Motor neuron (in vitro differentiated cells): ENCODE measurements around the gene SLC6A13. TPM values are rescaled to one million over a fixed set of nuclear protein-coding genes. Genes with fewer than 3 reads are reported as not detected.
A peak's percentile ranks its signal among the peaks of the same experiment; 100 is the strongest.

Source experiments
- ATAC-seq, 8 experiments: fragments of 200-7000 bp; cut with Tn5 transposase; replicated peaks in 6 of 8; 2 replicates each; pipeline ENCODE4 v1.8.0; 2021; ENCODE audit warnings: mild to moderate bottlenecking in 8 of 8, moderate library complexity in 8 of 8
- H3K27ac ChIP-seq, 2 donors: fragments of 250-450 bp; sonication (Bioruptor Pico); 2 replicates each; pipeline ENCODE4 v1.9.0; 2021; ENCODE audit warnings: antibody characterized with exemption in 2 of 2, mild to moderate bottlenecking in 2 of 2, moderate library complexity in 1 of 2
- H3K4me1 ChIP-seq, 2 donors: fragments of 250-450 bp; sonication (Bioruptor Pico); replicated peaks in 1 of 2; 2 replicates each; pipeline ENCODE4 v1.6.1; 2021; ENCODE audit warnings: antibody characterized with exemption in 2 of 2, mild to moderate bottlenecking in 2 of 2, moderate library complexity in 1 of 2
- H3K4me3 ChIP-seq, 5 donors: fragments of 250-450 bp; sonication (Bioruptor Pico); 2 replicates each; pipeline ENCODE4 v1.9.0; 2021; ENCODE audit warnings: antibody characterized with exemption in 5 of 5, mild to moderate bottlenecking in 5 of 5, moderate library complexity in 4 of 5
- WGBS, 10 experiments: fragments of 450-650 bp; shearing (Covaris generic); methylation state at CpG; one replicate each; pipeline ENCODE4 v1.0.0; 2022; 5-methylcytosine and 5-hydroxymethylcytosine counted together
- in situ Hi-C, 9 experiments: fragments of 400-800 bp; cut with MboI; loops; one replicate each; pipeline ENCODE4 v1.15.0; 2021; ENCODE audit warnings: low sequenced_read_pairs in 9 of 9, low pct_unique_long_range_greater_than_20kb in 2 of 9; ENCODE audit not compliant: unreplicated experiment in 9 of 9
- total RNA-seq, 8 experiments: library from RNA; unstranded; fragments of 300-600 nt; gene quantifications; 2 replicates each; pipeline versions ENCODE4 v1.2.3 to v1.2.4, GENCODE V29; 2022

Gene SLC6A13
- total RNA-seq, 8 experiments from 2014 or later, result 0.38 to 34.6 (median 0.93) TPM

DNA sequence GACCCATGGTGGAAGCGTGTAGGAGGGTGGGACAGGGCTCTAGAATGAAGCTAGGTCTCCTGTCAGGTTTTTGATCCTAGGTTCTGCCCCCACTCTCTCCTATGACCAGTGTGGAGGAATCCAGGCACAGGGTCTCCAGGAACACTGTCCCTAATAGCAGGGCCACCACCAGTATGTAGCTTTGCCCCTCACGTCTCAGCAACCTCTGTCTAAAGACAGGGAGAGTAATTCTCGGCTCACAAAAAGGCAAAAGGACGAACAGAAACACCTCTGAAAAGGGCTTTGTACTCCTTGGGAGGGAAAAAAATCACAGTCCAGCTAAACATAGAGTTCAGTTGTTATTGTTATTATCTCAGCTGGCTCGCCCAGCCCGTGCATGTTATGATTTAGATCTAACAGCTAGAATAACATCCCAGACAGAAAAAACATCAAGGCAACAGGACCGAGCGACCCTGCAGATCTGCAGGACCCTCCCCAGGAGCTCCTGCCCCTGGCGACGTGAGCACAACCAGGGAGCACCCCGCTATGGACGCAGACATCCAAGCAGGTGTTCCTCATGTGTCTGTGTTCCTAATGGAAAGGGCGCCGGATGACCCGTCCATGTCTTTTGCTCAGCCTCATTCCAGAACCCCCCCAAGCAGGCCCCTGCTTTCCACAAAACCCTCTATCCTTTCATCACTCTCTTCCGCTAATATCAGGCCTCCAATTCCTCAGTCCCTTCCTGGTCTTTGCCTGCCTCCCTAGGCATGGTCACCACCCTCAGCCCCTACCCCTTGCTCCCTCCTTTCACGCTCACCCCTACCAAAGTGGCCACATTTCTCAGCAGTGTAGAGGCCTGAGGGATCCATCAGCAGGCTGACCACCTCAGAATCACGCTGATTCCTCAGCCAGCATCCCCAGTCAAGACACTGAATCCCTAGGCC, 34.5 kb downstream of the SLC6A13 start:
- 14 to 95% (median 79%) methylated on average over 2 to 10 of the region's 18 CpGs; no CpG with 5 or more reads in 3 of the 10 experiments for WGBS, 10 experiments
- no peak overlapping the region for H3K27ac ChIP-seq
- no peak for ATAC-seq
- H3K4me3 ChIP-seq, result no peak overlapping the region
- in situ Hi-C loops, result no loop called here
- peaks cover 0 to 2% of the 10 kb centered on the region in 2 donors for H3K4me1 ChIP-seq

GRCh38 chr12:227286-227915, 35.2 kb downstream of the SLC6A13 start:
- no peak overlapping the region for H3K27ac ChIP-seq
- in situ Hi-C loops, result no loop called here
- WGBS, 10 experiments, result 20 to 80% (median 80%) methylated on average over 1 to 3 of the region's 7 CpGs; no CpG with 5 or more reads in 6 of the 10 experiments
- ATAC-seq, result no peak
- no peak overlapping the region for H3K4me3 ChIP-seq
- no peaks in the 10 kb centered on the region for H3K4me1 ChIP-seq

DNA sequence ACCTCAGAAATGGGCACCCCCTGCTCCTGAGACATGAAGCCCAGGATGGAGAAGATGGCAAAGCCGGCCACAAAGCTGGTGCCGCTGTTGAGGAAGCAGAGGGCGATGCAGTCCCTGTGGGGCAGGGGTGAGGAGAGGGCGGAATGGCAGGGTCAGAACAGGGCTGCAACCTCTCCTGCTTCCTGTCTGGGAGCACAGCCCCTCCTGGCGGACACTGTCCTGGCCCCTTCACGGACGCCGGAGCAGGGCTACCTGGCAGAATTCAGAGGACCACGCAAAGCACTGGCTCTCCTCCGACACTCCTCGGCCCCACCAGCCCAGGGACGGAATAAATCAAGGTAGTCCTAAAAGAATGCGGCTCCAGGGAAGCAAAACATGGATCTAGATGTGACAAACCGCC, 36.2 kb downstream of the SLC6A13 start:
- no peaks in the 10 kb centered on the region for H3K4me1 ChIP-seq
- ATAC-seq, result no peak
- H3K4me3 ChIP-seq, result no peak overlapping the region
- 95% methylated on average over 3 of the region's 14 CpGs; no CpG with 5 or more reads in 9 of the 10 experiments for WGBS, 10 experiments
- in situ Hi-C loops, result no loop called here
- no peak overlapping the region for H3K27ac ChIP-seq

DNA sequence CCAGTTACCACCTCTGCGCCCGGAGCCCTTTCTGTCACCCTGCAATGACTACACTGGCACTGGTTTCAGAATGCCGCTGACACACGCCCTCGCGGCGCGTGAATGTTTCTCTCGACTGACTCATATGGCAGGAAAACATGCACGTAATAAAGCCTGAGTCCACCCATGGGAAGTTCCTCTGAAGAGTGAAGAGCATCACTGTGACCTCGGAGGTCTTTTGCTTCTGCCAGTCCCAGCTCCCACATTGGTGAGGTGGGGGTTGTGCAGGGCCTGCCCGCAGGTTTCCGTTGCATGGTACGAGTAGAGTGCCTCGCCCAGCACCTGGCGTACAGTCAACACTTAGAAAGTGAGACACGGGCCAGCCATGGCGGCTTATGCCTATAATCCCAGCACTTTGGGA, 37.6 kb downstream of the SLC6A13 start:
- 70 to 100% (median 80%) methylated on average over 2 to 15 of the region's 18 CpGs; no CpG with 5 or more reads in 4 of the 10 experiments for WGBS, 10 experiments
- Histone ChIP-seq H3K4me1 (peaks cover 0 to 5% of the 10 kb centered on the region in 2 donors), H3K4me3 (no peak overlapping the region), H3K27ac (no peak overlapping the region)
- no peak for ATAC-seq
- in situ Hi-C loops, result no loop called here

DNA sequence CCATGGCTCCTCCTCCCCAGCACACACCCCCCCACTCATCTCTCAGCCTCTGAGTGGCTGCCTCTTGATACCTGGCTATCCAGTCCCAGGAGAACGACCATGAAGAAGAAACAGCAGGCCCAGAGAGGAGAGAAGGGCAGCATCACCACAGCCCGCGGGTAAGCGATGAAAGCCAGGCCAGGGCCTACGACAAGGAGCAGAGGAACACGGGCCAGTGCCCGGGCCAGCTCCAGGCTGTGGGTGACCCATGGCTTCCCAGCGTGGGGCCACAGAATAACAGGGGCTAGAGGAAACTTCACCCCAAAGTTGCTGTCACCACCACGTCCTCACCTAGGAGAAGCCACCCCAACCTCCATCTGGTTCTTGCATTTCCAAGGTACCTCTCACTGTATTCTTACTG, 38.3 kb downstream of the SLC6A13 start:
- Histone ChIP-seq H3K4me3 (no peak overlapping the region), H3K27ac (no peak overlapping the region), H3K4me1 (peaks cover 0 to 5% of the 10 kb centered on the region in 2 donors)
- no peak for ATAC-seq
- in situ Hi-C loops, result no loop called here
- WGBS, 10 experiments, result 67 to 100% (median 81%) methylated on average over 1 to 3 of the region's 9 CpGs; no CpG with 5 or more reads in 2 of the 10 experiments

- H3K4me1 ChIP-seq, result peaks cover 0 to 5% of the 10 kb centered on the region in 2 donors
- no peak for ATAC-seq
- H3K4me3 ChIP-seq, result no peak overlapping the region
- in situ Hi-C loops, result no loop called here
- WGBS, 10 experiments, result 3 to 67% (median 60%) methylated on average over 1 to 4 of the region's 11 CpGs; no CpG with 5 or more reads in 7 of the 10 experiments
- H3K27ac ChIP-seq, result no peak overlapping the region
Observed at GRCh38 chr12:223841-224240, 38.8 kb downstream of the SLC6A13 start.

DNA sequence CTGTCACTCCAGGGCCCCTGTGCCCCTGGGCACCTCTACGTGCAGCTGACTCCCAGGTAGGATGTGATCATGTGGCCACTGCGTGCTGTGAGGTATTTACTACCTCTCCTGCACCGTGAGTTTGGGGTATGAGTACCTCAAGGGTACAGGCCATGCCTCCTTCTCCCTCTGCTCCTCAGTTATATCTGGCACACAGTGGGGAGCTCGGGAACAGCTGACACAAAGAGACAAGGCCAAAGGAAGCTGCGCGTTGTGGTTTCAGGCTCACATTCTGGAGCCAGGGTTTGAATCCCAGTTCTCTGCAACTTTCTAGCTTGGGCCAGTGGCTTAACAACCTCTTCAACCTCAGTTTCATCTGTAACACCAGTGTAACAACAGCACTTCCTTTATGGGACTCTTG, 40.9 kb downstream of the SLC6A13 start:
- H3K27ac ChIP-seq, result no peak overlapping the region
- peaks cover 0 to 5% of the 10 kb centered on the region in 2 donors for H3K4me1 ChIP-seq
- no peak overlapping the region for H3K4me3 ChIP-seq
- no peak for ATAC-seq
- in situ Hi-C loops, result no loop called here
- 30 to 83% (median 63%) methylated on average over 1 to 3 of the region's 6 CpGs; no CpG with 5 or more reads in 4 of the 10 experiments for WGBS, 10 experiments

GRCh38 chr12:220946-221550, 41.6 kb downstream of the SLC6A13 start:
- WGBS, 10 experiments, result 40 to 100% (median 80%) methylated on average over 1 to 3 of the region's 19 CpGs; no CpG with 5 or more reads in 6 of the 10 experiments
- Histone ChIP-seq H3K27ac (no peak overlapping the region), H3K4me3 (no peak overlapping the region), H3K4me1 (peaks cover 0 to 5% of the 10 kb centered on the region in 2 donors)
- ATAC-seq, result peak in 1 of 8 experiments; percentile 12
- in situ Hi-C loops, result no loop called here

GRCh38 chr12:220491-220890, 42.1 kb downstream of the SLC6A13 start:
- no peak overlapping the region for H3K4me3 ChIP-seq
- ATAC-seq, result peak in 1 of 8 experiments; percentile 15
- in situ Hi-C loops, result no loop called here

GRCh38 chr12:219891-220352, 42.7 kb downstream of the SLC6A13 start:
- ATAC-seq, result peak; percentile 70 to 99 (median 85)
- 34 to 80% methylated on average over 1 to 3 of the region's 17 CpGs; no CpG with 5 or more reads in 8 of the 10 experiments for WGBS, 10 experiments
- in situ Hi-C loops, result no loop called here
- no peak overlapping the region for H3K4me3 ChIP-seq
- H3K4me1 ChIP-seq, result peaks cover 0 to 5% of the 10 kb centered on the region in 2 donors
- no peak overlapping the region for H3K27ac ChIP-seq

More at GRCh38 chr12:220491-220890, 42.1 kb downstream of the SLC6A13 start:
- Histone ChIP-seq H3K27ac (no peak overlapping the region), H3K4me1 (peaks cover 0 to 5% of the 10 kb centered on the region in 2 donors)
- WGBS, 10 experiments, result no CpG with 5 or more reads among the region's 6 CpGs

DNA sequence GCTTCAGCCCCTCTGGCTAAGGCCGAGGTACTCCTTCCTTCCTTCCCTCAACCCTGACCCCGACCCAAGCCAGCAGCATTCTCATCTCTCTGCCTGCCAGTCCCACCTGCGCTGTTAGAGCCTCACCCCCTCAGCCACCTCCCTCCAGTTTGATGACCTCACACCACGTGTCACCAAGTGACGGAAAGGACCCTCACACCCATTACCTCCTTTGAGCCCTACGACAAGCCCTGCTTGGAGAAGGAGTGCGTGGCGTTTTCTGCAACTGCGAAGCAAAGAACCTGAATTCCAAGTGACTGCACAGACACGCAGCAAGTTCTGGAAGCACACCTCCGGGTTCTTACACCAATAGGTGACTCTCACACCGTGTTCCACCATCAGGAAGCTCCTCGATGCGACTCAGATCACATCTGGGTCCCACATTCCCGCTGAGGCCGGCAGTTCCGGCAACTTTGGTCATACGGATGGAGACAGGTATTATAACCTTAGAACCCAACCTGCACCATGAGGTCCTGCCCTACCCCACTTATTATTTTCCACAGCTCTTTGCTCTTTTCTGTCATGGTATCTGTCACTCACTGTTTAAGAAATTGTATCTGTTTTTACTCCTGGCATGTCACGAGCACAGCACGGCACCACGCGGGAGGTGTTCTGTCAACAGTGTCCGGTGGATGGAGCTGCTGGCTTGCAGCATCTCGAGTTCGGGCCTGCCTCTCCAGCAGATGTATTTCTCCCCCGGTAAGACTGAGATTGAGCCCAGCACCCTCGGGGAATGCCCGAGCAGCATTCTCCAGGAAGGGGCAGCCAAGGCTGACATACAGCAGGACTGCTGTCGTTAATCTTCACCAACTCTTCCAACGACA, 43.7 kb downstream of the SLC6A13 start:
- in situ Hi-C loops, result no loop called here
- ATAC-seq, result peak in 2 of 8 experiments; percentile 23 to 24
- peaks cover 0 to 5% of the 10 kb centered on the region in 2 donors for H3K4me1 ChIP-seq
- H3K27ac ChIP-seq, result no peak overlapping the region
- H3K4me3 ChIP-seq, result no peak overlapping the region
- 30 to 92% (median 81%) methylated on average over 1 to 16 of the region's 30 CpGs; no CpG with 5 or more reads in 2 of the 10 experiments for WGBS, 10 experiments

DNA sequence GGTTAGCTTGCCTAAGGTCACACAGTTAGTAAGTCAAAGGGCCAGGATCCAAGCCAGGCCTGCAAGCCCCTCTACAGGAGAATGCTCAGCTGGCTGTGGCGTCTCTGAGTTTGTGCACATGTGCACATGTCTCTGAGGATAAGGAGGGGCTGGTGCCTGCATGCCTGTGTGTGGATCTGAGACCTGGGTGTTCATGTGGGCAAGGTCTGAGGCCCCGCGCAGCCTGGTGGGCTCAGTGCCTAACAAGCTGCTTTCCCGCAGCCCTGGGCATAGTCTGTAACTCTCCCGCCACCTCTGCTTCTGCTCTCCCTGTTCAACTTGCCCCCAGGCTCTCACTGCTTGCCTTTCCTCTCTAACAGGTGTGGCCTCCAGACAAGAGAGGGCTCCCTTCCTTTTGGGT, 44.4 kb downstream of the SLC6A13 start:
- no peak for ATAC-seq
- Histone ChIP-seq H3K4me1 (peaks cover 0 to 5% of the 10 kb centered on the region in 2 donors), H3K27ac (no peak overlapping the region), H3K4me3 (no peak overlapping the region)
- 78 to 100% (median 90%) methylated on average over 1 of the region's 5 CpGs; no CpG with 5 or more reads in 6 of the 10 experiments for WGBS, 10 experiments
- in situ Hi-C loops, result no loop called here
